Activated CD4-positive, alpha-beta T cell treated with anti-CD3 and anti-CD28 coated beads for 4 hours (primary cell): ENCODE measurements around the gene LRFN5.
"Not testable (repeated sequence)": the region's sequence is repeated elsewhere in the genome, so short reads cannot be mapped to it uniquely, and the experiment has no call there.

Source experiments
- DNase-seq, 2 donors: peaks; one replicate each; pipeline ENCODE4 v3.0.0-alpha.2; 2020

Gene LRFN5

GRCh38 chr14:41641690-41642089 lies 35.0 kb downstream of the LRFN5 start:
- DNase-seq, result no peak

- DNase-seq, result no peak
Observed at GRCh38 chr14:41642367-41642766, 35.7 kb downstream of the LRFN5 start.

GRCh38 chr14:41642789-41643188 lies 36.1 kb downstream of the LRFN5 start:
- no peak for DNase-seq

- no peak for DNase-seq
Observed at GRCh38 chr14:41644606-41645005, 37.9 kb downstream of the LRFN5 start.

GRCh38 chr14:41650802-41651201 lies 44.1 kb downstream of the LRFN5 start:
- DNase-seq, result no peak

GRCh38 chr14:41654196-41654595 lies 47.5 kb downstream of the LRFN5 start:
- DNase-seq, result no peak

- no peak for DNase-seq
Observed at GRCh38 chr14:41662780-41663472, 56.2 kb downstream of the LRFN5 start.

- DNase-seq, result no peak
Observed at GRCh38 chr14:41663473-41663850, 56.8 kb downstream of the LRFN5 start.

- no peak for DNase-seq
Observed at GRCh38 chr14:41666301-41666700, 59.6 kb downstream of the LRFN5 start.

GRCh38 chr14:41668356-41668755 lies 61.7 kb downstream of the LRFN5 start:
- DNase-seq, result no peak

GRCh38 chr14:41673601-41674000 lies 66.9 kb downstream of the LRFN5 start:
- not testable (repeated sequence) for DNase-seq

- not testable (repeated sequence) for DNase-seq
Observed at GRCh38 chr14:41674511-41674971, 67.9 kb downstream of the LRFN5 start.

GRCh38 chr14:41699486-41699885 lies 92.8 kb downstream of the LRFN5 start:
- no peak for DNase-seq

- no peak for DNase-seq
Observed at GRCh38 chr14:41718477-41719166, 111.9 kb downstream of the LRFN5 start.

GRCh38 chr14:41739203-41739602 lies 132.5 kb downstream of the LRFN5 start:
- DNase-seq, result no peak

- no peak for DNase-seq
Observed at GRCh38 chr14:41743140-41743539, 136.5 kb downstream of the LRFN5 start.

- peak; percentile 1 to 2 for DNase-seq
Observed at GRCh38 chr14:41749429-41749828, 142.8 kb downstream of the LRFN5 start.

GRCh38 chr14:41750575-41750974 lies 143.9 kb downstream of the LRFN5 start:
- not testable (repeated sequence) for DNase-seq

- no peak for DNase-seq
Observed at GRCh38 chr14:41758011-41758665, 151.5 kb downstream of the LRFN5 start.

- DNase-seq, result no peak
Observed at GRCh38 chr14:41761204-41761603, 154.5 kb downstream of the LRFN5 start.

GRCh38 chr14:41766772-41767171 lies 160.1 kb downstream of the LRFN5 start:
- no peak for DNase-seq

- DNase-seq, result no peak
Observed at GRCh38 chr14:41773536-41774279, 167.0 kb downstream of the LRFN5 start.

GRCh38 chr14:41782511-41782910 lies 175.8 kb downstream of the LRFN5 start:
- no peak for DNase-seq
